ENCODE data around the gene PLCB4.

Gene PLCB4

DNA sequence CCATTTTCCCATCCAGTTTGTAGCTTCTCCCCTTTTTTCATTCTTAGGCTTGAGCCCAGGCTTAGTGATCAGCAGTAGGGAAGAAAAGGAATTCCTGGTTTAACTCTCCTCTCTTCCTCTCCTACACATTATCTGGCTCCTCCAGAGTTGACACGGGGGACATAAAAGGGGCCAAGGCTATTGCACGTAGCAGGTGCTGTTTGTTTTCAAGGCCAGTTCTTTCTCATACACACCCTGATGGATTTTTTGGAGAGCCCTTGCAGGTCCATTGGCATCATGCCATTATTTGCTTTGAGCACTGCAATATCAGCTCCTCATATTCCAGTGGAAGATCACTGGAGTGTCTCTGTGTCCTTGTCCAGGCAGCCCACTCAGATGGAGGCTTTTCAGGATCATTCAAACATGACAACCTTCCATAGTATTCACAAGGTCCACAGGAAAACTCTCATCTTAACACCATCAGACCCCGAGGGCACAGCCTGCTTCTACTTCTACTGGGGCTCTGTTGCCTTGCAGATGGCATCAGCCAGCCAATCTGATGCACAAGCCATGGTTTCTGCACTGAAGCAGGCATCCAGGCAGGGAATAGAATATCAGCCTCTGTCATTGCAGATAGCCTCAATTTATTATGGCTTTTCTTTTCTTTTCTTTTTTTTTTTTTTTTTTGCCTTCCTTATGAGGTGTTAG is 18.8 kb downstream of the PLCB4 start:
- TF ChIP-seq TAF1 (IDR thresholded peaks at IDR 0.05; ENCODE audit: borderline replicate concordance, insufficient read depth, low read length) = no peak
- TF ChIP-seq, protein P1, sequence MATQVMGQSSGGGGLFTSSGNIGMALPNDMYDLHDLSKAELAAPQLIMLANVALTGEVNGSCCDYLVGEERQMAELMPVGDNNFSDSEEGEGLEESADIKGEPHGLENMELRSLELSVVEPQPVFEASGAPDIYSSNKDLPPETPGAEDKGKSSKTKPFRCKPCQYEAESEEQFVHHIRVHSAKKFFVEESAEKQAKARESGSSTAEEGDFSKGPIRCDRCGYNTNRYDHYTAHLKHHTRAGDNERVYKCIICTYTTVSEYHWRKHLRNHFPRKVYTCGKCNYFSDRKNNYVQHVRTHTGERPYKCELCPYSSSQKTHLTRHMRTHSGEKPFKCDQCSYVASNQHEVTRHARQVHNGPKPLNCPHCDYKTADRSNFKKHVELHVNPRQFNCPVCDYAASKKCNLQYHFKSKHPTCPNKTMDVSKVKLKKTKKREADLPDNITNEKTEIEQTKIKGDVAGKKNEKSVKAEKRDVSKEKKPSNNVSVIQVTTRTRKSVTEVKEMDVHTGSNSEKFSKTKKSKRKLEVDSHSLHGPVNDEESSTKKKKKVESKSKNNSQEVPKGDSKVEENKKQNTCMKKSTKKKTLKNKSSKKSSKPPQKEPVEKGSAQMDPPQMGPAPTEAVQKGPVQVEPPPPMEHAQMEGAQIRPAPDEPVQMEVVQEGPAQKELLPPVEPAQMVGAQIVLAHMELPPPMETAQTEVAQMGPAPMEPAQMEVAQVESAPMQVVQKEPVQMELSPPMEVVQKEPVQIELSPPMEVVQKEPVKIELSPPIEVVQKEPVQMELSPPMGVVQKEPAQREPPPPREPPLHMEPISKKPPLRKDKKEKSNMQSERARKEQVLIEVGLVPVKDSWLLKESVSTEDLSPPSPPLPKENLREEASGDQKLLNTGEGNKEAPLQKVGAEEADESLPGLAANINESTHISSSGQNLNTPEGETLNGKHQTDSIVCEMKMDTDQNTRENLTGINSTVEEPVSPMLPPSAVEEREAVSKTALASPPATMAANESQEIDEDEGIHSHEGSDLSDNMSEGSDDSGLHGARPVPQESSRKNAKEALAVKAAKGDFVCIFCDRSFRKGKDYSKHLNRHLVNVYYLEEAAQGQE (IDR thresholded peaks at IDR 0.05; ENCODE audit: insufficient read depth in 1 of 2, low read depth in 2 of 2, low read length in 2 of 2) = no peak
- TF ChIP-seq POLR2AphosphoS5 (IDR thresholded peaks at IDR 0.05; ENCODE audit: low read depth, low read length) = no peak
- TF ChIP-seq SIN3A (IDR thresholded peaks at IDR 0.05; ENCODE audit: borderline replicate concordance, insufficient read depth, low read length) = no peak
- no peak for TF ChIP-seq FOXP2 (optimal IDR thresholded peaks at IDR 0.05; ENCODE audit: borderline replicate concordance, extremely low read depth, extremely low read length, insufficient read depth)

DNA sequence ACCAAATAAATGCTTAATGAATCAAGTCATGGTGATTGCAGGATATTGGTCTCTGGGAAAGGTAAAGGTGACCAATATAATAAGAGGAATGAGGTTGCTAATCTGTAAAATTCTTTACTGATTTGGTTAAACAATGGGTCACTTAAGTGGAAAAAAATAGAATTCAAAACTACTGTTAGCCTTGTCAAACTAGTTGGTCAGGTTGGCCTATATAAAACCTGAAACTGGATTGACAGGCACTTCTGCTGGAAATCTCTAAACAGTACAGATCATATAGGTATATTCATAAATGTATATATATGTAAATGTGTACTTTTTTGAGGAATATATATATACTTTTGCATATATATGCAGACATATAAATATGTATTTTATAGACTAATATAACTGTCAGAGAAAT is 19.7 kb downstream of the PLCB4 start:
- no peak for TF ChIP-seq SIN3A (IDR thresholded peaks at IDR 0.05; ENCODE audit: borderline replicate concordance, insufficient read depth, low read length)

DNA sequence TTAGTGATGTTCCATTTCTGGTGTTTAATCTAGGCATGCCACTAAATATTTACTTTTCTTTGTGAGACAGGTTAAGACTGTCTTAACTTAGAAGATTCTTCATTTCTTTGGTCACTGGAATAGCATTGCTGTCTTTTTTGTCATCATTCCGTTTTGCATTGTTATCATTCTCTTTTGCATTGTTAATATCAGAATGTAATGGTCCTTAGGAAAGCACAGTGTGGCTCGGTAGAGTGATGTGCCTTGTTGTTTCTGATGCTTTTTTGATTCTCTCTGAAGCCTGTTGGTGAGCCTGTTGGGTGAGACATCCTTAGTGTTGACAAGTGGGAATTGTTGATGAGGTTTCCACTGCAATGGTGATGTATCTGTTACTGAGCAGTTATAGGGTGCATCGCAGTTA is 23.2 kb downstream of the PLCB4 start:
- no peak for TF ChIP-seq FOXP2 (optimal IDR thresholded peaks at IDR 0.05; ENCODE audit: borderline replicate concordance, extremely low read depth, extremely low read length, insufficient read depth)
- TF ChIP-seq, protein P1 (IDR thresholded peaks at IDR 0.05; ENCODE audit: insufficient read depth in 1 of 2, low read depth in 2 of 2, low read length in 2 of 2) = no peak

DNA sequence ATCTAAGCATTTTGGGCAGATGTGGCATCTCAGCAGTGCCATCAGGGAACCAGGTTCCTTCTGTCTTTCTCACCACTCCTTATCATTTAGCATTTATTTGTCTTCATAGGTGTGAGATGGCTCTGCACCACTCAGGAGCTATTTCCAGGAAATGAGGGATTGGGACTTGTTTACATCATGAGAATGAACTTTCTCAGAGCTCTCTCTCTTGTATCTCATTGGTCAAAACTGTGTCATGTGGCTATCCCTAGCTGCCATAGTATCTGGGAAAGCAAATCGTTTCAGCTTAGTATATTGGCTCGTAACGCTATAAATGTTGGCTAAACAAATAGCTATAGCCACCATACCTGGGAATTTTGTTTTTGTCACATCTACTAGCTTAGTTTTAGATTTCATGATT is 23.8 kb downstream of the PLCB4 start:
- TF ChIP-seq SIN3A (IDR thresholded peaks at IDR 0.05; ENCODE audit: borderline replicate concordance, insufficient read depth, low read length) (no peak), POLR2AphosphoS5 (IDR thresholded peaks at IDR 0.05; ENCODE audit: low read depth, low read length) (no peak), FOXP2 (optimal IDR thresholded peaks at IDR 0.05; ENCODE audit: borderline replicate concordance, extremely low read depth, extremely low read length, insufficient read depth) (no peak), TAF1 (IDR thresholded peaks at IDR 0.05; ENCODE audit: borderline replicate concordance, insufficient read depth, low read length) (no peak)
- TF ChIP-seq, protein P1 (IDR thresholded peaks at IDR 0.05; ENCODE audit: insufficient read depth in 1 of 2, low read depth in 2 of 2, low read length in 2 of 2) = no peak

DNA sequence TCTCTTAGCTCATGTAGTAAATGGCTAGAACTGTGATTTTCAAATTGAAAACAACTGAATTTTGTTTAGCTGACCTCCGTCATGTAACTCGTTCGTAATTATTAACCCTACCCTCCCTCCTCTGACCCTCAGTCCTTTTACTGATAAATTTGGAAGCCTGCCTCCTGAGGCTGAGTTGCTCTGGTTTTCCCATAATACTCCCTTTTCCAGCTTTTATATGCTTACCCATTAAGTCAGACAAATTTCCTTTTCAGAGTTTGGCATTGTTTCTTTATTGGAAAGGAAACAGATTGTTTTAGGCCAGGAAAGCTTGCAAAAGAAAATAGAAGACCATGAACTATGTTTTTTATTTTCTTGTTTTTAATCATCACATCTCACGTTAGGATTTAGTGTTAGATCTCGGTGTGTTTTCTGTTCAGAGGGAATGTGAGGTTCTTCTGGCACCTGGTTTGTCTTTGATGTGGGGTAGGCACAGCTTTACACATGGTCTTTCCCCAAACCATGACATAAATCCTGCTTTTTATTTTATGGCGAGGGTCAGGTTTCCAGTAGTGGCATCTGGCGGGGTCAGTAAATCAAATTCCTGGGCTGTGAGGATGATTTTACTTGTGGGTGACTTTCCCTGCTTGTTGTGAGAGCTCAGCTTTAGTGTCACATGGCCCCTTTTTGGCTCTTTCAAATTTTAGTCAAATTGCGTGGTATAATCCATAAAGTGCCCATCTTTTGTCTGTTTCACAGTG is 24.5 kb downstream of the PLCB4 start:
- TF ChIP-seq, protein P1 (IDR thresholded peaks at IDR 0.05; ENCODE audit: insufficient read depth in 1 of 2, low read depth in 2 of 2, low read length in 2 of 2) = no peak
- TF ChIP-seq FOXP2 (optimal IDR thresholded peaks at IDR 0.05; ENCODE audit: borderline replicate concordance, extremely low read depth, extremely low read length, insufficient read depth) (no peak), TAF1 (IDR thresholded peaks at IDR 0.05; ENCODE audit: borderline replicate concordance, insufficient read depth, low read length) (no peak), POLR2AphosphoS5 (IDR thresholded peaks at IDR 0.05; ENCODE audit: low read depth, low read length) (no peak), SIN3A (IDR thresholded peaks at IDR 0.05; ENCODE audit: borderline replicate concordance, insufficient read depth, low read length) (no peak)

Data from PFSK-1 (cell line).